ENCODE measurements around the gene MOB3A. TPM values are rescaled to one million over a fixed set of nuclear protein-coding genes. Genes with fewer than 3 reads are reported as not detected.

Gene MOB3A
- total and polyA plus RNA-seq, 2 of the 13 experiments (the other 11 are each of a cell fraction or from before 2014, with no cell fraction given) = 3.5 to 17.8 TPM

DNA sequence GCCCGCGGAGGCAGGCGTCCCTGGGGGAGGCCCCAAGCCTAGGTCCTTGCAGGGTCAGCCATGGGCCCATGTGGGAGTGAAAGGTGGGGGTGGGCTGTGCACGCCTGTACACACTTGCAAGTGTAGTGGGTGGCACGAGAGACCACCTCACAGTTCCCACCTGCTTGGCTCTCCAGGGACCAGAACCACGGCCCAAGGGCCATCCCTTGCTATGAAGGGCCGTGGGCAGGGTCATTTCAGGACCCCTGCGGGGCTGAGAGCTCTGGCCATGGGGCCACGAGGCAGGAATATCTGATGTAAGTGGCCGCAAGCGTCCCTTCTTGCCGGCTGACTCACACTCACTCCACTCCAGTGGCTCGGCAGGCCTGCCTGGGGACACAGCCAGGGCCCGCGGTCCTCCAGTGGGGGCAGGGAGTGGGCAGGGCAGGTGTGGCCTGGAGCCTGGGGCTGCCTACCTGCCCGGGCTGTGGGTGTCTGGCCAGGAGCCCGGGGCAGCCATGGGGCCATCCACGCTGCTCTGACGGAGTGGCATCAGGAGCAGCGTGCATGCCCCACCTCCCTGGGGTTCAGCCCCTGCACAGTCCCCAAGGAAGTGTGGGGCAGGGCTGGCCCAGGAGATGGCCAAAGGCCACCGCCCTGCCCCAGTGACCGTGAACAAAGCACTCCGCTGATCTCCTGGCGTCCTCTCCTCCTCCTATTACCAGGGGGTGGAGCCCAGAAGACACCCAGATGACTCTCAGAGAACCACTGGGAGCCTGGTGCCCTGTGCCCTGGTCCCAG, 36.5 kb downstream of the MOB3A start (continued):
- TF ChIP-seq ZNF691 (CRISPR knock-in tag; IDR thresholded peaks at IDR 0.05; ENCODE audit: borderline replicate concordance, low read depth) (peak; percentile 84), ZSCAN20 (CRISPR knock-in tag; IDR thresholded peaks at IDR 0.05; ENCODE audit: borderline replicate concordance) (no peak), ZFP36L2 (CRISPR knock-in tag; IDR thresholded peaks at IDR 0.05) (no peak), MED1 (CRISPR knock-in tag; IDR thresholded peaks at IDR 0.05) (peak; percentile 85), ZNF101 (CRISPR knock-in tag; IDR thresholded peaks at IDR 0.05; ENCODE audit: borderline replicate concordance, low read depth) (no peak), ZNF605 (CRISPR knock-in tag; IDR thresholded peaks at IDR 0.05) (0 out of 2 replicates have a peak, but pooled peaks have one; percentile 47), ZMYM3 (CRISPR knock-in tag; IDR thresholded peaks at IDR 0.05) (0 out of 2 replicates have a peak, but pooled peaks have one; percentile 27), KLF12 (CRISPR knock-in tag; IDR thresholded peaks at IDR 0.05; ENCODE audit: borderline replicate concordance) (peak; percentile 19; the same call in 1 of the 2 replicates), ZNF713 (CRISPR knock-in tag; IDR thresholded peaks at IDR 0.05) (0 out of 2 replicates have a peak, but pooled peaks have one; percentile 42), PBX3 (CRISPR knock-in tag; IDR thresholded peaks at IDR 0.05; ENCODE audit: borderline replicate concordance) (no peak), ATRX (CRISPR knock-in tag; IDR thresholded peaks at IDR 0.05; ENCODE audit: borderline replicate concordance) (no peak), TBP (CRISPR knock-in tag; IDR thresholded peaks at IDR 0.05) (no peak), SAP130 (CRISPR knock-in tag; IDR thresholded peaks at IDR 0.05; ENCODE audit: low read depth) (peak; percentile 91)
- TF ChIP-seq, protein P1, sequence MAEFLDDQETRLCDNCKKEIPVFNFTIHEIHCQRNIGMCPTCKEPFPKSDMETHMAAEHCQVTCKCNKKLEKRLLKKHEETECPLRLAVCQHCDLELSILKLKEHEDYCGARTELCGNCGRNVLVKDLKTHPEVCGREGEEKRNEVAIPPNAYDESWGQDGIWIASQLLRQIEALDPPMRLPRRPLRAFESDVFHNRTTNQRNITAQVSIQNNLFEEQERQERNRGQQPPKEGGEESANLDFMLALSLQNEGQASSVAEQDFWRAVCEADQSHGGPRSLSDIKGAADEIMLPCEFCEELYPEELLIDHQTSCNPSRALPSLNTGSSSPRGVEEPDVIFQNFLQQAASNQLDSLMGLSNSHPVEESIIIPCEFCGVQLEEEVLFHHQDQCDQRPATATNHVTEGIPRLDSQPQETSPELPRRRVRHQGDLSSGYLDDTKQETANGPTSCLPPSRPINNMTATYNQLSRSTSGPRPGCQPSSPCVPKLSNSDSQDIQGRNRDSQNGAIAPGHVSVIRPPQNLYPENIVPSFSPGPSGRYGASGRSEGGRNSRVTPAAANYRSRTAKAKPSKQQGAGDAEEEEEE (CRISPR knock-in tag; IDR thresholded peaks at IDR 0.05; ENCODE audit: borderline replicate concordance) = peak; percentile 66; the same call in 1 of the 2 replicates
- TF ChIP-seq, protein P2, sequence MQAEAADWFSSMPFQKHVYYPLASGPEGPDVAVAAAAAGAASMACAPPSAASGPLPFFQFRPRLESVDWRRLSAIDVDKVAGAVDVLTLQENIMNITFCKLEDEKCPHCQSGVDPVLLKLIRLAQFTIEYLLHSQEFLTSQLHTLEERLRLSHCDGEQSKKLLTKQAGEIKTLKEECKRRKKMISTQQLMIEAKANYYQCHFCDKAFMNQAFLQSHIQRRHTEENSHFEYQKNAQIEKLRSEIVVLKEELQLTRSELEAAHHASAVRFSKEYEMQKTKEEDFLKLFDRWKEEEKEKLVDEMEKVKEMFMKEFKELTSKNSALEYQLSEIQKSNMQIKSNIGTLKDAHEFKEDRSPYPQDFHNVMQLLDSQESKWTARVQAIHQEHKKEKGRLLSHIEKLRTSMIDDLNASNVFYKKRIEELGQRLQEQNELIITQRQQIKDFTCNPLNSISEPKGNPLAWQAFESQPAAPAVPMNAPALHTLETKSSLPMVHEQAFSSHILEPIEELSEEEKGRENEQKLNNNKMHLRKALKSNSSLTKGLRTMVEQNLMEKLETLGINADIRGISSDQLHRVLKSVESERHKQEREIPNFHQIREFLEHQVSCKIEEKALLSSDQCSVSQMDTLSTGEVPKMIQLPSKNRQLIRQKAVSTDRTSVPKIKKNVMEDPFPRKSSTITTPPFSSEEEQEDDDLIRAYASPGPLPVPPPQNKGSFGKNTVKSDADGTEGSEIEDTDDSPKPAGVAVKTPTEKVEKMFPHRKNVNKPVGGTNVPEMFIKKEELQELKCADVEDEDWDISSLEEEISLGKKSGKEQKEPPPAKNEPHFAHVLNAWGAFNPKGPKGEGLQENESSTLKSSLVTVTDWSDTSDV (CRISPR knock-in tag; IDR thresholded peaks at IDR 0.05) = no peak; the same call in 1 of the 2 replicates
- TF ChIP-seq, protein P3, sequence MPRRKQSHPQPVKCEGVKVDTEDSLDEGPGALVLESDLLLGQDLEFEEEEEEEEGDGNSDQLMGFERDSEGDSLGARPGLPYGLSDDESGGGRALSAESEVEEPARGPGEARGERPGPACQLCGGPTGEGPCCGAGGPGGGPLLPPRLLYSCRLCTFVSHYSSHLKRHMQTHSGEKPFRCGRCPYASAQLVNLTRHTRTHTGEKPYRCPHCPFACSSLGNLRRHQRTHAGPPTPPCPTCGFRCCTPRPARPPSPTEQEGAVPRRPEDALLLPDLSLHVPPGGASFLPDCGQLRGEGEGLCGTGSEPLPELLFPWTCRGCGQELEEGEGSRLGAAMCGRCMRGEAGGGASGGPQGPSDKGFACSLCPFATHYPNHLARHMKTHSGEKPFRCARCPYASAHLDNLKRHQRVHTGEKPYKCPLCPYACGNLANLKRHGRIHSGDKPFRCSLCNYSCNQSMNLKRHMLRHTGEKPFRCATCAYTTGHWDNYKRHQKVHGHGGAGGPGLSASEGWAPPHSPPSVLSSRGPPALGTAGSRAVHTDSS (CRISPR knock-in tag; conservative IDR thresholded peaks at IDR 0.05) = no peak
- TF ChIP-seq, protein P4, sequence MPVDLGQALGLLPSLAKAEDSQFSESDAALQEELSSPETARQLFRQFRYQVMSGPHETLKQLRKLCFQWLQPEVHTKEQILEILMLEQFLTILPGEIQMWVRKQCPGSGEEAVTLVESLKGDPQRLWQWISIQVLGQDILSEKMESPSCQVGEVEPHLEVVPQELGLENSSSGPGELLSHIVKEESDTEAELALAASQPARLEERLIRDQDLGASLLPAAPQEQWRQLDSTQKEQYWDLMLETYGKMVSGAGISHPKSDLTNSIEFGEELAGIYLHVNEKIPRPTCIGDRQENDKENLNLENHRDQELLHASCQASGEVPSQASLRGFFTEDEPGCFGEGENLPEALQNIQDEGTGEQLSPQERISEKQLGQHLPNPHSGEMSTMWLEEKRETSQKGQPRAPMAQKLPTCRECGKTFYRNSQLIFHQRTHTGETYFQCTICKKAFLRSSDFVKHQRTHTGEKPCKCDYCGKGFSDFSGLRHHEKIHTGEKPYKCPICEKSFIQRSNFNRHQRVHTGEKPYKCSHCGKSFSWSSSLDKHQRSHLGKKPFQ (CRISPR knock-in tag; IDR thresholded peaks at IDR 0.05; ENCODE audit: insufficient replicate concordance) = no peak

Data from HepG2 (cell line).